GM12878 (cell line): ENCODE measurements around the gene HCFC1R1. TPM values are rescaled to one million over a fixed set of nuclear protein-coding genes. Genes with fewer than 3 reads are reported as not detected.

Experiments
- CUX1 ChIP-seq: IDR thresholded peaks from 2 replicates; pipeline ENCODE4 v1.6.1; 2012; ENCODE audit warnings: improper control_type of control experiment, low read depth, low read length; ENCODE audit not compliant: insufficient replicate concordance
- IRF3 ChIP-seq: fragments of 450-650 bp; IDR thresholded peaks from 2 replicates; pipeline ENCODE4 v1.6.1; 2014; ENCODE audit warnings: mild to moderate bottlenecking
- JUND ChIP-seq: IDR thresholded peaks from 2 replicates; pipeline ENCODE4 v1.6.1; 2012; ENCODE audit warnings: low read depth, mild to moderate bottlenecking, low read length, improper control_type of control experiment, moderate library complexity
- KLF5 ChIP-seq: fragments of 450-650 bp; IDR thresholded peaks from 2 replicates; pipeline ENCODE4 v1.6.1; 2014; ENCODE audit warnings: mild to moderate bottlenecking; ENCODE audit not compliant: partially characterized antibody
- MLLT1 ChIP-seq: fragments of 450-650 bp; IDR thresholded peaks from 2 replicates; pipeline ENCODE4 v1.6.1; 2016; ENCODE audit warnings: mild to moderate bottlenecking
- NFYB ChIP-seq: IDR thresholded peaks from 2 replicates; pipeline ENCODE4 v1.6.1; 2011; ENCODE audit warnings: low read depth, mild to moderate bottlenecking, low read length, improper control_type of control experiment, moderate library complexity; ENCODE audit not compliant: insufficient read depth
- REST ChIP-seq: IDR thresholded peaks from 2 replicates; pipeline ENCODE4 v1.6.1; 2012; ENCODE audit warnings: mild to moderate bottlenecking, low read depth, low read length
- SMAD5 ChIP-seq: IDR thresholded peaks from 2 replicates; pipeline ENCODE4 v1.6.1; 2016; ENCODE audit warnings: antibody characterized with exemption, low read depth
- ZBTB40 ChIP-seq: fragments of 450-650 bp; IDR thresholded peaks from 2 replicates; pipeline ENCODE4 v1.6.1; 2016; ENCODE audit warnings: mild to moderate bottlenecking, moderate library complexity, borderline replicate concordance
- ZNF207 ChIP-seq: fragments of 450-650 bp; IDR thresholded peaks from 2 replicates; pipeline ENCODE4 v1.6.1; 2014; ENCODE audit warnings: antibody characterized with exemption, mild to moderate bottlenecking, borderline replicate concordance
- ZZZ3 ChIP-seq: IDR thresholded peaks from 2 replicates; pipeline ENCODE4 v1.6.1; 2011; ENCODE audit warnings: low read depth; ENCODE audit not compliant: control insufficient read depth, insufficient read length
- polyA plus RNA-seq, 11 experiments: library from polyadenylated mRNA; depleted of rRNA in 4 of 11; unstranded in 6 of 11; stranded (reverse) in 5 of 11; fragments of >200 nt; fragmentation: Nextera tagmentation in 4 of 11; fragmentation: Illumina TruSeq in 1 of 11; extraction: Ambion mirVana in 4 of 11; extraction: Trizol in 1 of 11; gene quantifications; 1 replicate in 1 of 11; 2 replicates in 10 of 11; pipeline versions ENCODE4 v1.2.1 to v1.2.3, GENCODE V29; 2011 to 2016; ENCODE audit warnings: inconsistent platforms in 2 of 11, missing spikeins in 2 of 11, low read depth in 1 of 11
- total RNA-seq, 4 experiments: library from RNA; depleted of rRNA in 3 of 4; stranded (reverse); fragments of >200 nt in 3 of 4; fragmentation: Illumina TruSeq in 1 of 4; extraction: Trizol in 1 of 4; gene quantifications; 2 replicates each; pipeline versions ENCODE4 v1.2.1 to v1.2.3, GENCODE V29; 2013 to 2021

The HCFC1R1 gene
- total and polyA plus RNA-seq, 10 of the 15 experiments (the other 5 are each of a cell fraction or from before 2014, with no cell fraction given) = 2.8 to 42.5 (median 20.4) TPM

GRCh38 chr16:3023669-3024478 lies at the start of gene HCFC1R1, which contains the start of gene THOC6 (continued):
- TF ChIP-seq KLF5 (peak; percentile 34), CUX1 (no peak), JUND (no peak), ZBTB40 (peak; percentile 81; the same call in 1 of the 2 replicates), NFYB (no peak), SMAD5 (peak; percentile 26; the same call in 1 of the 2 replicates), ZZZ3 (no peak), MLLT1 (no peak), IRF3 (no peak; the same call in 1 of the 2 replicates), REST (no peak), ZNF207 (peak; percentile 93)
